GM12891 (cell line): ENCODE measurements around the gene GNLY.

ENCODE experiments used
- PAX5 ChIP-seq: IDR thresholded peaks from 2 replicates; pipeline ENCODE4 v1.6.1; 2011; ENCODE audit warnings: low read length, moderate library complexity, mild to moderate bottlenecking; ENCODE audit not compliant: insufficient read depth, severe bottlenecking
- POLR2AphosphoS5 ChIP-seq: IDR thresholded peaks from 2 replicates; pipeline ENCODE4 v1.6.1; 2011; ENCODE audit warnings: low read depth, low read length, control low read depth

GRCh38 chr2:85667561-85668008 lies 26.6 kb upstream of the GNLY start:
- TF ChIP-seq POLR2AphosphoS5 (no peak), PAX5 (no peak)
